ENCODE measurements around the gene SLC17A7. TPM values are rescaled to one million over a fixed set of nuclear protein-coding genes. Genes with fewer than 3 reads are reported as not detected.
A peak's percentile ranks its signal among the peaks of the same experiment; 100 is the strongest.

Gene SLC17A7
- total RNA-seq, 2 experiments from 2014 or later: not detected

- H3K27me3 ChIP-seq (ENCODE audit: control insufficient read depth in 1 of 2, insufficient read depth in 2 of 2, low read length in 2 of 2): peaks cover 95 to 99% of the 10 kb centered on the region in 2 experiments
- no peak overlapping the region for H3K27ac Mint-ChIP-seq
- TF ChIP-seq, protein P1, sequence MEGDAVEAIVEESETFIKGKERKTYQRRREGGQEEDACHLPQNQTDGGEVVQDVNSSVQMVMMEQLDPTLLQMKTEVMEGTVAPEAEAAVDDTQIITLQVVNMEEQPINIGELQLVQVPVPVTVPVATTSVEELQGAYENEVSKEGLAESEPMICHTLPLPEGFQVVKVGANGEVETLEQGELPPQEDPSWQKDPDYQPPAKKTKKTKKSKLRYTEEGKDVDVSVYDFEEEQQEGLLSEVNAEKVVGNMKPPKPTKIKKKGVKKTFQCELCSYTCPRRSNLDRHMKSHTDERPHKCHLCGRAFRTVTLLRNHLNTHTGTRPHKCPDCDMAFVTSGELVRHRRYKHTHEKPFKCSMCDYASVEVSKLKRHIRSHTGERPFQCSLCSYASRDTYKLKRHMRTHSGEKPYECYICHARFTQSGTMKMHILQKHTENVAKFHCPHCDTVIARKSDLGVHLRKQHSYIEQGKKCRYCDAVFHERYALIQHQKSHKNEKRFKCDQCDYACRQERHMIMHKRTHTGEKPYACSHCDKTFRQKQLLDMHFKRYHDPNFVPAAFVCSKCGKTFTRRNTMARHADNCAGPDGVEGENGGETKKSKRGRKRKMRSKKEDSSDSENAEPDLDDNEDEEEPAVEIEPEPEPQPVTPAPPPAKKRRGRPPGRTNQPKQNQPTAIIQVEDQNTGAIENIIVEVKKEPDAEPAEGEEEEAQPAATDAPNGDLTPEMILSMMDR (IDR thresholded peaks at IDR 0.05): no peak
- ChIA-PET CTCF (interaction anchor here (1.2 to 1.5 kb wide), 2 partner anchors 39 to 40 kb away, joined by 3 to 5 read pairs; no protein-coding TSS in a partner anchor), POLR2A (no interaction called here)
- no peak overlapping the region for H3K27ac ChIP-seq (ENCODE audit: low read depth in 1 of 2, low read length in 2 of 2)
- intact Hi-C loops (cut with DNase I, micrococcal nuclease): no loop called here
- H3K9me3 ChIP-seq (ENCODE audit: control insufficient read depth in 1 of 2, insufficient read depth in 1 of 2, low read length in 2 of 2): peaks cover 0 to 66% of the 10 kb centered on the region in 2 experiments
- peaks cover 98% of the 10 kb centered on the region for H3K27me3 Mint-ChIP-seq
- ATAC-seq (ENCODE audit: poor library complexity): no peak
- H3K4me3 Mint-ChIP-seq: no peak overlapping the region
- no peaks in the 10 kb centered on the region for H3K36me3 ChIP-seq (ENCODE audit: insufficient read depth, low read length)
- DNase-seq: no peak
- no peak overlapping the region for H3K4me3 ChIP-seq (ENCODE audit: low read length)
- H3K4me1 Mint-ChIP-seq (ENCODE audit: low read depth): peaks cover 63% of the 10 kb centered on the region
- H3K4me1 ChIP-seq (ENCODE audit: insufficient read depth, low read length): peaks cover 59% of the 10 kb centered on the region
- H3K9me3 Mint-ChIP-seq: no peaks in the 10 kb centered on the region
- no peaks in the 10 kb centered on the region for H3K36me3 Mint-ChIP-seq (ENCODE audit: low read depth)
These were observed 11.1 kb downstream of the SLC17A7 start for GRCh38 chr19:49430172-49430677.

DNA sequence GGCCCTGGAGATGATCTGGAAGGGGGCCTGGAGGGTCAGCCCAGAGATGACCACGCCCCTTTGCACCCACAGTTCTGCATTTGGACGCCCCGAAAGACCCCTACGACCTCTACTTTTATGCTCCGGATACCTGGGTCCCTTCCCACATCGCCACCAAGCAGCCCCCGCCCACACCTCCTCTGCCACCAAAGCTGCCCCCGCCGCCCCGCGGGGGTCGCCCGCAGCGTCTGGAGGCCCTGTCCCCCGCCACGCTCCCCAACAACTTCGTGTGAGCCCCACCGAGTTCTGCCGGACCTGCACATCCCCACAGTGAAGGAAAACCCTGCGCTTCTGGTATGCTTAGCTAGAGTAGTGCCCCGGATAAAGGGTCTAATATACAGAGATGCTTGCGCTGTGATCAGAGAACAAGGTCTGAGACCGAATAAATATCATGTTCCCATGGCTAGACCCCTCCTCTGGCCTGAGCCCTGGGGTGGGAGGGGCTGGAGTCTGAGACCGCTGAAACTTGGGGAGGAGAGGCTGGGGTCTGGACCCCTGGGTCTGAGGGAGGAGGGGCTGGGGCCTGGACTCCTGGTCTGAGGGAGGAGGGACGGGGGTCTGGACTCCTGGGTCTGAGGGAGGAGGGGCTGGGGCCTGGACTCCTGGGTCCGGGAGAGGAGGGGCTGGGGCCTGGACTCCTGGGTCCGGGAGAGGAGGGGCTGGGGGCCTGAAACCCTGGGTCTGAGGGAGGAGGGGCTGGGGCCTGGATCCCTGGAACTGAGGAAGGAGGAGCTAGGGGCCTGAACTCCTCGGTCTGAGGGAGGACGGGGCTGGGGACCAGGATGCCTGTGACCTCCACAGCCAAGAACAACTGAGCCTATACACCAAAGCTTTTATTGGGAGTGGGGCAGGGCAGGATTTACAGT, 12.5 kb downstream of the SLC17A7 start:
- intact Hi-C loops (cut with DNase I, micrococcal nuclease): no loop called here
- ChIA-PET CTCF (interaction anchor here (1.5 kb wide), 1 partner anchor 42 kb away, joined by 5 read pairs; no protein-coding TSS in a partner anchor), POLR2A (no interaction called here)
- Histone ChIP-seq H3K4me1 (ENCODE audit: insufficient read depth, low read length) (peaks cover 66% of the 10 kb centered on the region), H3K36me3 (ENCODE audit: insufficient read depth, low read length) (no peaks in the 10 kb centered on the region), H3K27ac (ENCODE audit: low read depth in 1 of 2, low read length in 2 of 2) (no peak overlapping the region), H3K9me3 (ENCODE audit: control insufficient read depth in 1 of 2, insufficient read depth in 1 of 2, low read length in 2 of 2) (peaks cover 0 to 55% of the 10 kb centered on the region in 2 experiments), H3K27me3 (ENCODE audit: control insufficient read depth in 1 of 2, insufficient read depth in 2 of 2, low read length in 2 of 2) (peaks cover 89 to 99% of the 10 kb centered on the region in 2 experiments), H3K4me3 (ENCODE audit: low read length) (no peak overlapping the region)
- Mint-ChIP-seq H3K27me3 (peaks cover 98% of the 10 kb centered on the region), H3K4me1 (ENCODE audit: low read depth) (peaks cover 66% of the 10 kb centered on the region), H3K27ac (no peak overlapping the region), H3K9me3 (no peaks in the 10 kb centered on the region), H3K36me3 (ENCODE audit: low read depth) (no peaks in the 10 kb centered on the region), H3K4me3 (no peak overlapping the region)
- DNase-seq (no peak), ATAC-seq (ENCODE audit: poor library complexity) (no peak)
- TF ChIP-seq, protein P1 (IDR thresholded peaks at IDR 0.05): no peak

DNA sequence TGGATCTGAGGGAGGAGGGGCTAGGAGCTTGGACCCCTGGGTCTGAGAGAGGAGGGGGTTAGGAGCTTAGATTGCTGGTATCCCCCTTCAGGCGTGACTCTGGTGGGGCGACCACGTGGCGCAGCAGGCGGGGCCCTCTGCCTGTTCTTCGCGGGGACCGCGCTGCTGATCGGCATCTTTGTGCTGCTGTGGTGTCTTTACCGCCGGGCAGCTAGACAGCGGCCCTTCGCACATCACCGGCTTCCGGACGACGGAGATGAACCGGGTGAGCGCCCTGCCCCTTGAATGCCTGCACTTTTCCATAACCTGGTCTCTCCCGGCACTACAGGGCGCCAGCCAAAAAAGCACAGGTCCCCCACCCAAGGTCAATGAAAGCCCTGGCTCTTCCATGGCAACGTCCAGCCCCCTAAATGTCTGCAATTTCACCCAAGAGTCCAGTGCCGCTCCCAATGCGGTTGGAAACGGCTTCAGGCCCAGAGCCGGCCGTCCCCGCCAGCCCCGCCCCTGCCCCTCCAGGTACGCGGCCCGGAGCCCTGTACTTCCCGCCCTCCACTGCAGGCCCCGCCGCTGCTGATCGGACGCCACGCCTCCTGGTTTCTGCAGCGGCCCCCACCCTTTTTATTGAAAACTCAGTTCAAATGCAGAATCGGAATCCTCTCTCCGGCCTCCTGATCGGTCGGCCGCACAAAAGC, 13.3 kb downstream of the SLC17A7 start:
- Mint-ChIP-seq H3K9me3 (no peaks in the 10 kb centered on the region), H3K4me1 (ENCODE audit: low read depth) (peaks cover 67% of the 10 kb centered on the region), H3K27me3 (peaks cover 98% of the 10 kb centered on the region), H3K27ac (no peak overlapping the region), H3K4me3 (peak overlapping the region; percentile 39), H3K36me3 (ENCODE audit: low read depth) (no peaks in the 10 kb centered on the region)
- POLR2A ChIA-PET: interaction anchor here (1.3 kb wide), 1 partner anchor 17 kb away, joined by 4 read pairs; no protein-coding TSS in a partner anchor
- Histone ChIP-seq H3K4me3 (ENCODE audit: low read length) (peak overlapping the region; percentile 14), H3K27me3 (ENCODE audit: control insufficient read depth in 1 of 2, insufficient read depth in 2 of 2, low read length in 2 of 2) (peaks cover 89 to 99% of the 10 kb centered on the region in 2 experiments), H3K27ac (ENCODE audit: low read depth in 1 of 2, low read length in 2 of 2) (no peak overlapping the region), H3K36me3 (ENCODE audit: insufficient read depth, low read length) (no peaks in the 10 kb centered on the region), H3K4me1 (ENCODE audit: insufficient read depth, low read length) (peaks cover 66% of the 10 kb centered on the region), H3K9me3 (ENCODE audit: control insufficient read depth in 1 of 2, insufficient read depth in 1 of 2, low read length in 2 of 2) (peaks cover 0 to 54% of the 10 kb centered on the region in 2 experiments)
- ATAC-seq (ENCODE audit: poor library complexity): peak; percentile 44
- intact Hi-C loops (cut with DNase I, micrococcal nuclease): no loop called here
- peak in 3 of 14 experiments; percentile 48 to 58 (median 54) for DNase-seq
- TF ChIP-seq, protein P1 (IDR thresholded peaks at IDR 0.05): no peak
- CTCF ChIA-PET: no interaction called here
